Jurkat, Clone E6-1 (cell line): Measurements from ENCODE around the gene ELAVL2. TPM values are rescaled to one million over a fixed set of nuclear protein-coding genes. Genes with fewer than 3 reads are reported as not detected.

Source experiments
- DNase-seq: peaks from one replicate; pipeline ENCODE4 v3.0.0-alpha.2; 2011; ENCODE audit warnings: low read depth, low spot score
- H3K4me3 ChIP-seq: 2 replicates; pipeline ENCODE4 v1.5.1; 2011; ENCODE audit warnings: mild to moderate bottlenecking, low read length, control low read depth, moderate library complexity
- polyA plus RNA-seq: library from polyadenylated mRNA; unstranded; fragments of >200 nt; gene quantifications from one replicate; pipeline ENCODE4 v1.2.1, GENCODE V29; 2012; ENCODE audit warnings: missing spikeins; ENCODE audit not compliant: insufficient read length, insufficient read depth

Gene ELAVL2
- not detected for polyA plus RNA-seq

- H3K4me3 ChIP-seq: no peak within 1 kb of the TSS
- no peak for DNase-seq
These were observed at the start of gene ELAVL2 for GRCh38 chr9:23826120-23826629. TSS of gene ELAVL2 (minus strand) at chr9:23826240. CDS start at chr9:23762234, 64,006 bp downstream.

GRCh38 chr9:23858234-23858633 lies 32.2 kb upstream of the ELAVL2 start:
- no peak for DNase-seq
- no peak overlapping the region for H3K4me3 ChIP-seq

- no peak overlapping the region for H3K4me3 ChIP-seq
- DNase-seq: no peak
These were observed 30.0 kb upstream of the ELAVL2 start for GRCh38 chr9:23855873-23856604.

- DNase-seq: no peak
- H3K4me3 ChIP-seq: no peak overlapping the region
These were observed 24.9 kb upstream of the ELAVL2 start for GRCh38 chr9:23850690-23851629.

GRCh38 chr9:23850242-23850689 lies 24.2 kb upstream of the ELAVL2 start:
- no peak overlapping the region for H3K4me3 ChIP-seq
- DNase-seq: no peak

GRCh38 chr9:23849379-23850035 lies 23.5 kb upstream of the ELAVL2 start:
- H3K4me3 ChIP-seq: no peak overlapping the region
- DNase-seq: no peak

GRCh38 chr9:23842565-23843129 lies 16.6 kb upstream of the ELAVL2 start:
- no peak overlapping the region for H3K4me3 ChIP-seq
- no peak for DNase-seq

GRCh38 chr9:23841304-23841703 lies 15.3 kb upstream of the ELAVL2 start:
- H3K4me3 ChIP-seq: no peak overlapping the region
- DNase-seq: no peak

- H3K4me3 ChIP-seq: no peak overlapping the region
- no peak for DNase-seq
These were observed 11.0 kb upstream of the ELAVL2 start for GRCh38 chr9:23837038-23837437.

- DNase-seq: no peak
- H3K4me3 ChIP-seq: no peak overlapping the region
These were observed 5.1 kb upstream of the ELAVL2 start for GRCh38 chr9:23830929-23831730.

GRCh38 chr9:23830476-23830805 lies 4.4 kb upstream of the ELAVL2 start:
- no peak overlapping the region for H3K4me3 ChIP-seq

GRCh38 chr9:23829580-23830475 lies 3.8 kb upstream of the ELAVL2 start:
- no peak overlapping the region for H3K4me3 ChIP-seq
- peak; percentile 12 for DNase-seq

More at GRCh38 chr9:23830476-23830805, 4.4 kb upstream of the ELAVL2 start:
- no peak for DNase-seq

- no peak for DNase-seq
- no peak overlapping the region for H3K4me3 ChIP-seq
These were observed 340 bp downstream of the ELAVL2 start for GRCh38 chr9:23825700-23826099.

GRCh38 chr9:23824830-23825591 lies 1.0 kb downstream of the ELAVL2 start:
- H3K4me3 ChIP-seq: no peak overlapping the region
- no peak for DNase-seq

GRCh38 chr9:23823986-23824829 lies 1.8 kb downstream of the ELAVL2 start:
- H3K4me3 ChIP-seq: no peak overlapping the region
- DNase-seq: no peak

- no peak for DNase-seq
These were observed 2.8 kb downstream of the ELAVL2 start for GRCh38 chr9:23823269-23823668.

More at GRCh38 chr9:23823269-23823668, 2.8 kb downstream of the ELAVL2 start:
- no peak overlapping the region for H3K4me3 ChIP-seq
